Measurements from ENCODE around the gene ZNF808.
A peak's percentile ranks its signal among the peaks of the same experiment; 100 is the strongest.
"Not testable (repeated sequence)": the region's sequence is repeated elsewhere in the genome, so short reads cannot be mapped to it uniquely, and the experiment has no call there.

The ZNF808 gene

GRCh38 chr19:52593441-52593840, 66.0 kb downstream of the ZNF808 start:
- DNase-seq (ENCODE audit: low read depth, low spot score): not testable (repeated sequence)

GRCh38 chr19:52599241-52599640, 71.8 kb downstream of the ZNF808 start:
- DNase-seq (ENCODE audit: low read depth, low spot score): no peak

- no peak for DNase-seq (ENCODE audit: low read depth, low spot score)
Measured at GRCh38 chr19:52600639-52601024, 73.2 kb downstream of the ZNF808 start.

DNA sequence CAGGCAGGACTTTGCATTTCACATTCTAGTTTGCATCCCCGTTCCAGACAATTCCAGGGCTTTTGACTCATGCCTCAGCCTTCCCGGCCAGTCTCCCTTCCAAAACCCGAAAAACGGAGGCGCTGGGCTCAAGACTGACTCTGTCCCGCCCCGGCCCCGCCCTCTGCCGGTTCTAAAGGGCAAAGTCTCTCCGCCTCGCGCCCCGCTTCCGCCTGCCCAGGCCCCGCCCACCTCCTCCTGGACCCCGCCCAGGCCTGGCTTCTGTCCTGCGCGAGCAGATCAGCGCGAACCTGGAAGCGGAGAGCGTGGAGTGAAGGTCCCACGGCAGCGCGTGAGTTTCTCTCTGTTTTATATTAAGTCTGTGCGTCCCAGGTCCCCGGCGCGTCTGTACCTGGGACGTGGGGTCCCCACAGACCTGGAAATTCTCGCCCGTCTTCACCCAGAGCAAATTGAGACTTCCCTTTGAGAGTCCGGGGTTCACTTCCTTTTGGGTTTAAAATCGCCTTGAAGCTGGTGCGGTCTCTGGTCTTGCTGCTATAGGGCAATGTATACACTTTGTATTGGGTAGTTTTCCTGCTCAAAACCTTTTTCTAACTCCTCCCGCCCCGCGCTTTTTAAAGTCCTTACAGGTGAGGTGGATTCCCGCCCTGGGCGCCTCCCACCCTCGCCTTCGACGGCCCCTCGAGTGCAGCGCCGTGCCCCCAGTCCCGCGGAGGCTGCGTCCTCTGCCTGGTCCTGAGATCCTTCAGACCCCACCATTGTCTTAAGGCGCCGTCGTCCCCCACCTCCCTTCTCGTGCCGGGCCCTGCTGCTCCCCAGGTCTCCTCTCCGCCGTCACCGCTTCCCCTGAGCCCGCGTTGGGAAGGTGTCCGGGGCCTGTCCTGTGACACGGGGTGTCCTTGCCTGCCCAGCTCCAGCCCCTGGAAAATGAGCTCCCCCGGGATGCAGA, 73.8 kb downstream of the ZNF808 start:
- peak; percentile 91 for DNase-seq (ENCODE audit: low read depth, low spot score)

GRCh38 chr19:52601974-52602366, 74.5 kb downstream of the ZNF808 start:
- not testable (repeated sequence) for DNase-seq (ENCODE audit: low read depth, low spot score)

DNA sequence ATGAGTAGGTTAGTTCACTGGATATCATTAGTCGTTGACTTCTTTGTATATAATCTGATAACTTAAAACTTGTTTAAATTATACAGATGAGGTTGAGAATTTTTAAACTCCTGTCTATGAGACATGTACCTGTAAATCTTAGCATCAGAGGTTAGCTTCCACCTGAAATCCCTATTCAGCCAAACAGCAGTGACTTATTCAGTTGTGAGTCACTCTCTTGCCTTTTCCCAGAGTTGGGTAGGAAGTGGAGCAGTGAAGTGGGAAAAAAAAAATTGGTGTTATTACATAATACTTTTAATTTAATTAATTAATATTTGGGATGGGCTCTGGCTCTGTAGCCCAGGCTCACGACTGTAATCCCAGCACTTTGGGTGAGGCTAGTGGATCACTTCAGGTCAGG, 75.5 kb downstream of the ZNF808 start:
- no peak for DNase-seq (ENCODE audit: low read depth, low spot score)

- DNase-seq (ENCODE audit: low read depth, low spot score): no peak
Measured at GRCh38 chr19:52603558-52604207, 76.2 kb downstream of the ZNF808 start.
